ENCODE results near the gene USH2A. TPM values are rescaled to one million over a fixed set of nuclear protein-coding genes. Genes with fewer than 3 reads are reported as not detected.
A peak's percentile ranks its signal among the peaks of the same experiment; 100 is the strongest.

USH2A gene
- total and polyA plus RNA-seq, 12 donors: 0.03 to 1.9 (median 0.16) TPM; not detected in 3

GRCh38 chr1:216223486-216223885 is 199.8 kb downstream of the USH2A start:
- intact Hi-C loops (cut with DNase I): no loop called here
- Histone ChIP-seq H3K27me3 (no peaks in the 10 kb centered on the region), H3K36me3 (replicated peaks in 1 of 2) (no peaks in the 10 kb centered on the region), H3K4me3 (no peak overlapping the region), H3K27ac (no peak overlapping the region), H3K4me1 (replicated peaks in 1 of 2) (no peaks in the 10 kb centered on the region), H3K9me3 (replicated peaks in 1 of 3) (no peaks in the 10 kb centered on the region)
- no peak for DNase-seq
- WGBS, 4 donors: 63 to 84% (median 76%) methylated on average over 4 of the region's 4 CpGs
- TF ChIP-seq CTCF (IDR thresholded peaks at IDR 0.05) (no peak), POLR2A (IDR thresholded peaks at IDR 0.05) (no peak)

- no peaks in the 10 kb centered on the region for H3K9me3 ChIP-seq (replicated peaks in 1 of 3)
- intact Hi-C loops (cut with DNase I): no loop called here
- no peaks in the 10 kb centered on the region for H3K36me3 ChIP-seq (replicated peaks in 1 of 2)
- WGBS, 4 donors: 94 to 100% (median 97%) methylated on average over 2 of the region's 2 CpGs
- no peaks in the 10 kb centered on the region for H3K4me1 ChIP-seq (replicated peaks in 1 of 2)
- TF ChIP-seq POLR2A (IDR thresholded peaks at IDR 0.05) (no peak), CTCF (IDR thresholded peaks at IDR 0.05) (no peak)
- H3K27ac ChIP-seq: no peak overlapping the region
- H3K4me3 ChIP-seq: no peak overlapping the region
- no peak for DNase-seq
- H3K27me3 ChIP-seq: no peaks in the 10 kb centered on the region
Measured at GRCh38 chr1:216222288-216222687, 201.0 kb downstream of the USH2A start.

- WGBS, 4 donors: 0 to 3% (median 2%) methylated on average over 6 of the region's 6 CpGs
- intact Hi-C loops (cut with DNase I): no loop called here
- Histone ChIP-seq H3K4me1 (replicated peaks in 1 of 2) (no peaks in the 10 kb centered on the region), H3K36me3 (replicated peaks in 1 of 2) (no peaks in the 10 kb centered on the region), H3K9me3 (replicated peaks in 1 of 3) (no peaks in the 10 kb centered on the region), H3K27me3 (no peaks in the 10 kb centered on the region), H3K4me3 (peak overlapping the region in 1 of 4 donors; percentile 57), H3K27ac (no peak overlapping the region)
- peak; percentile 26 to 70 (median 54) for DNase-seq
- peak; percentile 38 to 61 (median 48) for TF ChIP-seq CTCF (IDR thresholded peaks at IDR 0.05)
- no peak for TF ChIP-seq POLR2A (IDR thresholded peaks at IDR 0.05)
Measured at GRCh38 chr1:216221260-216221700, 202.0 kb downstream of the USH2A start.

GRCh38 chr1:216216305-216216704 is 206.9 kb downstream of the USH2A start:
- TF ChIP-seq POLR2A (IDR thresholded peaks at IDR 0.05) (no peak), CTCF (IDR thresholded peaks at IDR 0.05) (no peak)
- no peak overlapping the region for H3K27ac ChIP-seq
- no peak overlapping the region for H3K4me3 ChIP-seq
- 76 to 85% (median 76%) methylated on average over 3 of the region's 3 CpGs for WGBS, 4 donors
- H3K36me3 ChIP-seq (replicated peaks in 1 of 2): no peaks in the 10 kb centered on the region
- no peak for DNase-seq
- intact Hi-C loops (cut with DNase I): no loop called here
- no peaks in the 10 kb centered on the region for H3K27me3 ChIP-seq
- H3K9me3 ChIP-seq (replicated peaks in 1 of 3): no peaks in the 10 kb centered on the region
- H3K4me1 ChIP-seq (replicated peaks in 1 of 2): no peaks in the 10 kb centered on the region

Measured in adrenal gland (tissue), 12 donors.